T-helper 2 cell treated with Interferon-gamma antibody and Interleukin-4, amounts not matched to agents 5 μg/mL and 100 μg/mL, for 36 hours (primary cell): ENCODE measurements around the gene BBLN.
A peak's percentile ranks its signal among the peaks of the same experiment; 100 is the strongest.
"Not testable (repeated sequence)": the region's sequence is repeated elsewhere in the genome, so short reads cannot be mapped to it uniquely, and the experiment has no call there.

ENCODE experiments used
- DNase-seq: peaks from one replicate; pipeline ENCODE4 v3.0.0; 2021; ENCODE audit warnings: low spot score
- H3K27ac Mint-ChIP-seq: one replicate; pipeline ENCODE4 v1.8.0; 2021; ENCODE audit warnings: mild to moderate bottlenecking, mixed read lengths
- H3K27me3 Mint-ChIP-seq: one replicate; pipeline ENCODE4 v1.8.0; 2021; ENCODE audit warnings: low read depth, mixed read lengths
- H3K36me3 Mint-ChIP-seq: one replicate; pipeline ENCODE4 v1.8.0; 2021; ENCODE audit warnings: low read depth, mixed read lengths
- H3K4me1 Mint-ChIP-seq: one replicate; pipeline ENCODE4 v1.8.0; 2021; ENCODE audit warnings: low read depth, mixed read lengths
- H3K4me3 Mint-ChIP-seq: one replicate; pipeline ENCODE4 v1.8.0; 2022; ENCODE audit warnings: mild to moderate bottlenecking, moderate library complexity, mixed read lengths
- H3K9me3 Mint-ChIP-seq: one replicate; pipeline ENCODE4 v1.8.0; 2021; ENCODE audit warnings: mixed read lengths

Gene BBLN

GRCh38 chr9:128159784-128160602 lies at the start of gene BBLN:
BBLN (plus strand) TSS chr9:128160265; CDS start chr9:128160408, 143 bp downstream.
- Mint-ChIP-seq H3K4me1 (peaks cover 11% of the 10 kb centered on the region), H3K36me3 (peaks cover 12% of the 10 kb centered on the region), H3K27ac (peak within 1 kb of the TSS; percentile 91), H3K4me3 (peak within 1 kb of the TSS; percentile 85), H3K9me3 (no peaks in the 10 kb centered on the region), H3K27me3 (no peaks in the 10 kb centered on the region)
- DNase-seq: peak; percentile 91

DNA sequence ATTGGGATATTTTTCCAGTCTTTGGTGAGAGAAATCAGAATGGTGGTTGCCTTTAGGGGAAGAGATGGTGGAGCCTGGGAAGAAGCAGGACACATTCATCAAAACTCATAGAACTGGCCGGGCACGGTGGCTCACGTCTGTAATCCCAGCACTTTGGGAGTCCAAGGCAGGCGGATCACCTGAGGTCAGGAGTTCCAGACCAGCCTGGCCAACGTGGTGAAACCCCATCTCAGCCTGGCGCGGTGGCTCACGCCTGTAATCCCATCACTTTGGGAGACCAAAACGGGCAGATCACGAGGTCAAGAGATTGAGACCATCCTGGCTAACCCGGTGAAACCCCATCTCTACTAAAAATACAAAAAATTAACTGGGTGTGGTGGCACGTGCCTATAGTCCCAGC lies 48.3 kb upstream of the BBLN start:
- not testable (repeated sequence) for DNase-seq, H3K27ac Mint-ChIP-seq

DNA sequence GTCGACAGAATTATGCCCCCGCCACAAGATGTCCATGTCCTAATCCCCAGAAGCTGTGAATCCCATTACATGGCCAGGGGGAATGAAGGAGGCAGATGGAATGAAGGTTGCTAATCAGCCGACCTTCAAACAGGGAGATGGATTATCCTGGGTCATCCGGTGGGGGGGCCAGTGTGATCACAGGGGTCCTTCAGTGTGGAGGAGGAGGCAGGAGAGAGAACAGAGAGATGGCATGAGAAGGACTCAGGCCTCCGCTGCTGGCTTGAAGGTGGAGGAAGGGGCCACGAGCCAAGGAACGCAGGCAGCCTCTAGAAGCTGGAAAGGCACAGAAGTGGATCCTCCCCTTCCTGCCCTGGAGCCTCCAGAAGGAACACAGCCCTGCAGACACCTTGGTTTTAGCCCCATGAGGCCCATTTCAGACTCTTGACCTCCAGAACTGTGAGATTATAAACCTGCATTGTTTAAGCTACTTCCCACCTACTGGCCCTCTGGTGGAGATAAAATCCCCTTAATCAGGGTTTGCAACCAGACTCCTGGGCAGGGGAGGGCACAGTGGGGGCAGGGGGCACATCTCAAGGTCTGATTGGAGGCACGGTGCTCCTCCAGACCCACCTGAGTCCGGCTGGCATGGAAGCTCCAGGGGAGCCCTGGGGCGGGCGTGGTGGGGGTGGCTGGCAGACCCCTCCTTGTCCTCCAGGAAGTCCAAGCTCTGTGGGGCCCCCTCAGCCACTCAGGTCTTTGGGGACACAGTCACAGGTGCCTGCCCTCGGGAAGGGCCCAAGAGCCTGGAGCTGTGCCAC lies 46.3 kb upstream of the BBLN start:
- Mint-ChIP-seq H3K4me1 (peaks cover 3% of the 10 kb centered on the region), H3K36me3 (peaks cover 24% of the 10 kb centered on the region), H3K9me3 (no peaks in the 10 kb centered on the region), H3K27ac (no peak overlapping the region), H3K4me3 (no peak overlapping the region), H3K27me3 (no peaks in the 10 kb centered on the region)
- DNase-seq: no peak

More for the DNA sequence above, 48.3 kb upstream of the BBLN start:
- not testable (repeated sequence) for H3K9me3 Mint-ChIP-seq, H3K4me1 Mint-ChIP-seq, H3K4me3 Mint-ChIP-seq, H3K27me3 Mint-ChIP-seq
- H3K36me3 Mint-ChIP-seq: peaks cover 37% of the 10 kb centered on the region

DNA sequence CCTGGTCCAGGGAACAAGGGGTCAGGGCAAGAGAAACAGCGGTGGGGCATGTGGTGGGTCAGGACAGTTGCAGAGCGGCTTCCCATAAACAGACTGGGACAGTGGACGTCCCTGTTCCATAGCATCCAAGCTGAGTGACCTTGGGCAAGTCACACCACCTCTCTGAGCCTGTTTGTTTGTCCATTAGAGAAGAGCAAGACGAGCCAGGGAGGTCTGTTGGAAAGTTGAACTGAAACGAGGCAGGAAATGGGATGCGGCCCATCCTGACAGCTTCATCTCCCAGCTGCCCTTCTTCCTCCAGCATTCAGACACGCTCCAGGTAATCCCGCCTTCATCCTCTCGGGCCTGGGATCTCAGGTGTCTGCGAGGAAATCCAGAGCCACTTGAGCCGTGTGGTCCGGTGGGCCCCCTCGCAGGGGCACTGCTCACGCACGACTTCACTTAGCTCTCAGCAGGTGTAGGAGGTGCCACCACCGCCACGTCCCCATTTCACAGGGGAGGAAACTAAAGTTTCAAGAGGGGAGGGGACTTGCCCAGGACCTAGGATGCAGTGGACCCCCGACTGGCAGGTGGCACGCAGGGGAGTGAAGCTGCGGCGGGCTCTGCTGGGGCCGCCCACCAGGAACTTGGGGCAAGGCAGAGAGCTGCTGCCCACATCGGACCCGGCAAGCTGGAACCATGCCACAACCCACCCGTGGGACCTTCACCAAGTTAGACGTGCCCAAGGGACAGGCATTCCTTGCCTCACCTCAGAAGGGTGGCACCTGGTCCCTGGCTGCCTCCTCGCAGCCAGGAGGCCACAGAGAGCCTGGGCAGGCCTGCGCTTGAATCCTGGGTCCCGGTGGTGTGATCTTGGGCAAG lies 45.5 kb upstream of the BBLN start:
- no peak for DNase-seq
- Mint-ChIP-seq H3K4me1 (peaks cover 3% of the 10 kb centered on the region), H3K9me3 (no peaks in the 10 kb centered on the region), H3K27ac (no peak overlapping the region), H3K36me3 (peaks cover 21% of the 10 kb centered on the region), H3K4me3 (no peak overlapping the region), H3K27me3 (no peaks in the 10 kb centered on the region)

DNA sequence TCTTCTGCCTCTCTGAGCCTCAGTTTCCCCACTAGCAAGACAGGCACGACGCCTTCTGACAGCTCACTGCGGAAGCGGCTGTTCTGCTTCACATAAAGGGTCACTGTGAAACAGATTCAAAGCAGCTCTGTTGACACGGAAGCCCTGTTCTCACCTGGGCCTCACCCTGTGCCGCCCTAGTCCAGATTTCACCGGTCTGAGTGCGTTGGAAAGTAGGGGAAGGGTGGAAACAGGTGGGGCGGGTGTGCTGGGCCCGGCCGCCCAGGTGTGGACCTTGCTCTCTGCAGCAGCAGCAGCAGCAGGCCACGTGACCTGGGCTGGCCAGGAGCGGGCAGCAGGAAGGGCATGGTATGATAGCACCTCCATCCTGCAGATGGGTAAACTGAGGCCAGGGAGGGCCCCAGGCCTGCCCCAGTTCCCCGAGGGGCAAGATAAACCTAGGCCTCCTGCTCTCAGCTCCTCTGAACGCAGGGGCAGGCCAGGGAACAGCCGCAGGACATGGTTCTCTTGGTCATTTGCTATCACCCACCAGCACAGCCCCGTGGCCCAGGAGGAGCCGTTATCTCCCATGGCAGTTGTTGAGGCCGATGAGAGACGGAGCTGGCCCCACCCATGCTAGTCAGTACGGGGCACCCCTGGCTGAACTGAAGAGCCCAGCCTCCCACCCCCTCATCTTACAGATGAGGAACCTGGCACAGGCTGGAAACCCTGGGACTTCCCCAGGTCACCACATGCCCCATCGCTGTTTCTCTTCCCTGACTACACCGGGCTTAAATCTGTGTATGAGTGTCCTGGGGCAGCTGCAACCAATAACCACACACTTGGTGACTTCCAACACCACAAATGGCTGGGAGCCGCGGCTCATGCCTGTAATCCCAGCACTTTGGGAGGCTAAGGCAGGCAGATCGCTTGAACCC lies 44.6 kb upstream of the BBLN start:
- H3K9me3 Mint-ChIP-seq: no peaks in the 10 kb centered on the region
- peaks cover 17% of the 10 kb centered on the region for H3K36me3 Mint-ChIP-seq
- no peak overlapping the region for H3K27ac Mint-ChIP-seq
- peaks cover 3% of the 10 kb centered on the region for H3K4me1 Mint-ChIP-seq
- DNase-seq: no peak
- H3K27me3 Mint-ChIP-seq: no peaks in the 10 kb centered on the region
- H3K4me3 Mint-ChIP-seq: no peak overlapping the region

DNA sequence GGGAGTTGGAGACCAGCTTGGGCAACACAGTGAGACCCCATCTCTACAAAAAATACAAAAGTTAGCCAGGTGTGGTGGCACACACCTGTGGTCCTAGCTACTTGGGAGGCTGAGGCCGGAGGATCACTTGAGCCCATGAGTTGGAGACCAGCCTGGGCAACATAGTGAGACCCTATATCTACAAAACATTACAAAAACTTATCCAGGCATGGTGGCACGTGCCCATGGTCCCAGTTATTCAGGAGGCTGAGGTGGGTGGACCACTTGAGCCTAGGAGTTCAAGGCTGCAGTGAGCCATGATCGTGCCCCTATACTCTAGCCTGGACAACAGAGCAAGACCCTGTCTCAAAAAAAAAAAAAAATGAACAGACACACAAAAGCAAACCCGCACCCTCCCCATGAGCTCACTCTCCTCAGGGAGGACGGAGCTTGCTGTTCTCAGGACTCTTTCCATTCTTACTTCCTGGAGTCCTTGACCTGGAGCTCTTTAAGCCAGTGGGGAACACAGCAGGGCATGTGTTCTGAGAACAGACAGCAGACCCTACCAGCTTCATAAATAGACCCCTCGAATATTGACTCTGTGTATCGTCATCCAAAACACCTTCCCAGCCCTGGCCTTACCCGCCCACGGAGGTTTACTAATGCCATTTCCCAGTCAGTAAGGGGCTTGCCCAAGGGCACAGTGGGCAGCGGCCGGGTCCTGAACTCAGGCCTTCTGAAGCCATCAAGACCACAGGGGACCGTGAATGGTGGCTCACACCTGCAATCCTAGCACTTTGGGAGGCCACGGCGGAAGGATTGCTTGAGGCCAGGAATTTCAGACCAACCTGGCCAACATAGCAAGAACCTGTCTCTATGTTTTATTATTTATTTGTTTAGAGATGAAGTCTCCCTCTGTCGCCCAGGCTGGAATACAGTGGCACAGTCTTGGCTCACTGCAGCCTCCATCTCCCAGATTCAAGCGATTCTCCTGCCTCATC lies 43.7 kb upstream of the BBLN start:
- Mint-ChIP-seq H3K27me3 (no peaks in the 10 kb centered on the region), H3K9me3 (no peaks in the 10 kb centered on the region), H3K4me3 (no peak overlapping the region), H3K36me3 (peaks cover 16% of the 10 kb centered on the region), H3K4me1 (peaks cover 3% of the 10 kb centered on the region), H3K27ac (no peak overlapping the region)
- DNase-seq: no peak

- peaks cover 15% of the 10 kb centered on the region for H3K36me3 Mint-ChIP-seq
- peak overlapping the region; percentile 38 for H3K27ac Mint-ChIP-seq
- H3K4me3 Mint-ChIP-seq: no peak overlapping the region
- H3K4me1 Mint-ChIP-seq: peaks cover 3% of the 10 kb centered on the region
- DNase-seq: peak; percentile 89
- no peaks in the 10 kb centered on the region for H3K9me3 Mint-ChIP-seq
- no peaks in the 10 kb centered on the region for H3K27me3 Mint-ChIP-seq
Observed at GRCh38 chr9:128117613-128118471, 42.2 kb upstream of the BBLN start.

DNA sequence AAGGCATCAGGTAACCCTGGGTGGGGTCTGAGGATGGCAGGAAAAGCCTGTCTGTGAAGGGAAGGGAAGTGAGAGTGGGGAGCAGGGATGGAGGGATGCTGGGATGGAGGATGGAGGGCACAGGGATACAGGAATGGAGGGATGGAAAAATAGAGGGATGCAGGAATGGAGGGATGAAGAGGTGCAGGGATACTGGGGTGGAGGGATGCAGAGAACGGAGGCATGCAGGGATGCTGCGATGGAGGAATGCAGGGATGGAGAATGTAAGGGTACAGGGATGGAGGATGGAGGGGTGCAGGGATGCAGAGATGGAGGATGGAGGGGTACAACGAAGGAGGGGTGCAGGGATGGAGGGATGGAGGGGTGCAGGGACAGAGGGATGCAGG lies 41.6 kb upstream of the BBLN start:
- Mint-ChIP-seq H3K4me1 (peaks cover 3% of the 10 kb centered on the region), H3K9me3 (no peaks in the 10 kb centered on the region), H3K4me3 (no peak overlapping the region), H3K36me3 (peaks cover 12% of the 10 kb centered on the region), H3K27me3 (no peaks in the 10 kb centered on the region), H3K27ac (peak overlapping the region; percentile 49)
- no peak for DNase-seq

DNA sequence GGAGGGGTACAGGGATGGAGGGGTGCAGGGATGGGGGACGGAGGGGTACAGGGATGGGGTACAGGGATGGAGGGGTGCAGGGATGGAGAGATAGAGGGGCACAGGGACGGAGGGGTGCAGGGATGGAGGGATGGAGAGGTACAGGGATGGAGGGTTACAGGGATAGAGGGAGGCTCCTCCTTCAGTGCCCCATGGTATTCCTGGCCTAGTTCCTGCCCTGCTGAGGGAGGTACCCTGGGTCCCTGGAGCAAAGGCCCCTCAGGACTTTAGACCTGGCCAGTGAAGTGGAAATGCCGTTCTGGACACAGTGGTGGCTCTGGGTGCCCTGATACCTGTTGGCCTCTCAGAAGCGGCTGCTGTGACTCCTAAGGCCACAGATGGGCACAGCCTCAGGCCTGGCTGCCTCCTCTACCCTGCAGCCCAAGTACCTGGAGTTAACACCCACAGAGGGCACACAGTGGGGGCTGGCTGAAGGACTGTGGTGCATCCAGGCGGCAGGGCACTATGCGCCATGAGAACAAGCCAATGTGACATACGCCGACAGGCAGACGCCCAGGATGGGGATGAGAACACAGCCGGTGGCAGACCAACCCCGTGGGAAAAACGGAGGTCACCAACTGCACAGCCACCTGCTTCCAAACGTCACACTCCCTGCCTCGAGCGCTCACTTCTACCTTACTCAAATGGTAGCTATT lies 40.9 kb upstream of the BBLN start:
- no peak overlapping the region for H3K4me3 Mint-ChIP-seq
- no peak for DNase-seq
- peaks cover 11% of the 10 kb centered on the region for H3K36me3 Mint-ChIP-seq
- H3K4me1 Mint-ChIP-seq: peaks cover 3% of the 10 kb centered on the region
- no peak overlapping the region for H3K27ac Mint-ChIP-seq
- no peaks in the 10 kb centered on the region for H3K27me3 Mint-ChIP-seq
- no peaks in the 10 kb centered on the region for H3K9me3 Mint-ChIP-seq

DNA sequence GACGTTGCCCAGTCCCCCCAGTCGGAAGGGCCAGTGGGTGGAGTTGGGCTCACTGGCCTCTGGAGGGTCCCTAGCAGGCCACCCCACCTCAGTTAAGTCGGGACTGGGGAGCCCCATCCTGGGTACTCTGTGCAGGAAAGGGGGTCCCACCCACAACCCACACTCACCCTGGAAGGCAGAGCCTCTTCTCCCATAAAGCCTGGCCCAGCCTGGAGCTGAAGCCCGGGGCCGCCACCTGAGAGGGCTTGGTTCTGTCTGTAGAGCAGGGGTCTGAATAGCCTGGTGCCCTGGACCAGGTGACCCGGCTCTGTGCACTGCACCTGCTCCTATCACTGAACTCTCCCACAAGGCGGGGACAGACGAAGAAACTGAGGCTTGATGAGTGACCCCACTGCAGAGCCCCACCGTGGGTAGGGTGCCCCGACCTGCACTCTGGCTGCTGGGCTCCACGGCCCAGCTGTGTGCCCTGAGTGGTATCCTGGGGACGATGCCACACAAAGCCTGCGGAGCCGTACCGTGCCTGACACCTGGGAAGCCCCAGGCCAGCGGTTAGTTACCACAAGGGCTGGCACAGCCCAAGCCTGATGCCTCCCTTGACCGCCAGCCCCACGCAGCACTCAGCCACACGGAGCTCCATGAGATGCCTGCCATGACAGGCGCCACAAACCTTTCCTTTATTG lies 39.9 kb upstream of the BBLN start:
- peaks cover 8% of the 10 kb centered on the region for H3K4me1 Mint-ChIP-seq
- no peaks in the 10 kb centered on the region for H3K27me3 Mint-ChIP-seq
- H3K36me3 Mint-ChIP-seq: peaks cover 15% of the 10 kb centered on the region
- no peak overlapping the region for H3K27ac Mint-ChIP-seq
- H3K9me3 Mint-ChIP-seq: no peaks in the 10 kb centered on the region
- no peak overlapping the region for H3K4me3 Mint-ChIP-seq
- DNase-seq: no peak
